ENCODE data around the gene BAZ1A. TPM values are rescaled to one million over a fixed set of nuclear protein-coding genes. Genes with fewer than 3 reads are reported as not detected.

BAZ1A gene
- total and polyA plus RNA-seq, 2 experiments from 2014 or later: 24.2 to 26.8 TPM

DNA sequence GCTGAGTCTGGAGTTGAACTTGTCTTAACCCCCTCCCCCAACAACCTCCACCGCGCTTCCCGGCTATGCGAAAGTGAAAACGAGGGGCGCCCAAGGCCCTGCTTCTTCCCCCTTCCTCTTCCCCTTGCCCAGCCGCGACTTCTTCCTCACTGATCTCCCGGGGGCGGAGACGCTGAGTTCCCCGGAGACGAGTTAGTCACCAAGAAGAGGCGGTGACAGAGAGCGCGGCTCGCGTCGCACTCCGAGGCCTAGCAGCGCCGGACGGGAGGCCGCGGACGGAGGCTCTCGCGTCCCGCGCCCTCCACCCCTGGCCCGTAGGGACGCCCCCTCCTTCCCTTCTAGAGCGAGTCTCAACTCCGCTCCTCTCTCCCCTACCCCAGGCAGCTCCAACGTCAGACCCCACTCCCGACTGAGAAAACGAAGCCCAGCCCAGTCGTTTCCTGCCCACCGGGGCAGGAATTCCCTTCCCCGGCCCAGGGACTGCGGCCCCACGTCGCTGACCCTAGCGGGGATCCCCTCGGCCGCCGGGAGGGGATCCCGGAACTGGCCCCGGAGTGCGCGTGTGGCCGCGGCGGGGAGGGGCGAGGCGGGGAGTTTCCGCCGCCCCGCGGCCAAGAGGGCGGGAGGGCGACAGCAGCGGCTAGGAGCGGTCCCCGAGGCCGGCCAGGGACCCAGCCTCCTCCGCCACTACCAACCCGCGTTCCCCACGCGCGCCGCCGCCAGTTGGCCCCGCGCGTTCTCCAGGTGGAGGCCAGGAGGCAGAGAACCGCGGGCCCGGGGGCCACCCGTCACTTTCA is 1.4 kb downstream of the BAZ1A start:
- ATAC-seq: peak; percentile 68
- DNase-seq (ENCODE audit: low spot score): peak; percentile 89
- peak overlapping the region; percentile 86 for H3K4me2 ChIP-seq
- H3K4me1 ChIP-seq (ENCODE audit: insufficient read depth): peaks cover 5% of the 10 kb centered on the region
- H2AFZ ChIP-seq: peak overlapping the region; percentile 53
- Mint-ChIP-seq H3K4me3 (peak overlapping the region; percentile 85), H3K36me3 (ENCODE audit: low read depth) (peaks cover 3% of the 10 kb centered on the region; the same call in 2 of the 3 replicates), H3K9me3 (no peaks in the 10 kb centered on the region), H3K27me3 (ENCODE audit: insufficient read depth, low read depth, poor library complexity) (peaks cover 16% of the 10 kb centered on the region), H3K4me1 (peaks cover 15% of the 10 kb centered on the region), H3K27ac (peak overlapping the region; percentile 4; the same call in 1 of the 2 replicates)
- H3K27me3 ChIP-seq (ENCODE audit: insufficient read depth): peaks cover 5% of the 10 kb centered on the region; the same call in 1 of the 2 replicates
- no peak overlapping the region; the same call in 1 of the 2 replicates for H3K27ac ChIP-seq (ENCODE audit: low read depth)
- H3K36me3 ChIP-seq (ENCODE audit: insufficient read depth): no peaks in the 10 kb centered on the region
- 0 out of 2 replicates have a peak, but pooled peaks cover 3% of the 10 kb centered on the region for H3F3A ChIP-seq (replicated peaks; ENCODE audit: low read depth)
- H3K9me2 ChIP-seq (ENCODE audit: insufficient read depth): no peaks in the 10 kb centered on the region
- TF ChIP-seq NANOG (IDR thresholded peaks at IDR 0.05; ENCODE audit: borderline replicate concordance) (no peak), ETS1 (IDR thresholded peaks at IDR 0.05) (no peak), POLR2AphosphoS5 (IDR thresholded peaks at IDR 0.05; ENCODE audit: low read depth) (no peak; the same call in 1 of the 2 replicates), CREB1 (CRISPR knock-in tag; IDR thresholded peaks at IDR 0.05; ENCODE audit: low read depth) (no peak), EZH2 (IDR thresholded peaks at IDR 0.05; ENCODE audit: low read depth, unreplicated experiment) (no peak), ZNF114 (CRISPR knock-in tag; IDR thresholded peaks at IDR 0.05) (no peak), JUNB (IDR thresholded peaks at IDR 0.05; ENCODE audit: unreplicated experiment) (no peak), ZNF331 (CRISPR knock-in tag; IDR thresholded peaks at IDR 0.05; ENCODE audit: low read depth) (no peak), CTCF (conservative IDR thresholded peaks at IDR 0.05; ENCODE audit: low read depth in 2 of 2) (no peak), EZH2phosphoT487 (IDR thresholded peaks at IDR 0.05; ENCODE audit: unreplicated experiment) (no peak), STAT1 (IDR thresholded peaks at IDR 0.05; ENCODE audit: unreplicated experiment) (no peak)
- TF ChIP-seq, protein P1, sequence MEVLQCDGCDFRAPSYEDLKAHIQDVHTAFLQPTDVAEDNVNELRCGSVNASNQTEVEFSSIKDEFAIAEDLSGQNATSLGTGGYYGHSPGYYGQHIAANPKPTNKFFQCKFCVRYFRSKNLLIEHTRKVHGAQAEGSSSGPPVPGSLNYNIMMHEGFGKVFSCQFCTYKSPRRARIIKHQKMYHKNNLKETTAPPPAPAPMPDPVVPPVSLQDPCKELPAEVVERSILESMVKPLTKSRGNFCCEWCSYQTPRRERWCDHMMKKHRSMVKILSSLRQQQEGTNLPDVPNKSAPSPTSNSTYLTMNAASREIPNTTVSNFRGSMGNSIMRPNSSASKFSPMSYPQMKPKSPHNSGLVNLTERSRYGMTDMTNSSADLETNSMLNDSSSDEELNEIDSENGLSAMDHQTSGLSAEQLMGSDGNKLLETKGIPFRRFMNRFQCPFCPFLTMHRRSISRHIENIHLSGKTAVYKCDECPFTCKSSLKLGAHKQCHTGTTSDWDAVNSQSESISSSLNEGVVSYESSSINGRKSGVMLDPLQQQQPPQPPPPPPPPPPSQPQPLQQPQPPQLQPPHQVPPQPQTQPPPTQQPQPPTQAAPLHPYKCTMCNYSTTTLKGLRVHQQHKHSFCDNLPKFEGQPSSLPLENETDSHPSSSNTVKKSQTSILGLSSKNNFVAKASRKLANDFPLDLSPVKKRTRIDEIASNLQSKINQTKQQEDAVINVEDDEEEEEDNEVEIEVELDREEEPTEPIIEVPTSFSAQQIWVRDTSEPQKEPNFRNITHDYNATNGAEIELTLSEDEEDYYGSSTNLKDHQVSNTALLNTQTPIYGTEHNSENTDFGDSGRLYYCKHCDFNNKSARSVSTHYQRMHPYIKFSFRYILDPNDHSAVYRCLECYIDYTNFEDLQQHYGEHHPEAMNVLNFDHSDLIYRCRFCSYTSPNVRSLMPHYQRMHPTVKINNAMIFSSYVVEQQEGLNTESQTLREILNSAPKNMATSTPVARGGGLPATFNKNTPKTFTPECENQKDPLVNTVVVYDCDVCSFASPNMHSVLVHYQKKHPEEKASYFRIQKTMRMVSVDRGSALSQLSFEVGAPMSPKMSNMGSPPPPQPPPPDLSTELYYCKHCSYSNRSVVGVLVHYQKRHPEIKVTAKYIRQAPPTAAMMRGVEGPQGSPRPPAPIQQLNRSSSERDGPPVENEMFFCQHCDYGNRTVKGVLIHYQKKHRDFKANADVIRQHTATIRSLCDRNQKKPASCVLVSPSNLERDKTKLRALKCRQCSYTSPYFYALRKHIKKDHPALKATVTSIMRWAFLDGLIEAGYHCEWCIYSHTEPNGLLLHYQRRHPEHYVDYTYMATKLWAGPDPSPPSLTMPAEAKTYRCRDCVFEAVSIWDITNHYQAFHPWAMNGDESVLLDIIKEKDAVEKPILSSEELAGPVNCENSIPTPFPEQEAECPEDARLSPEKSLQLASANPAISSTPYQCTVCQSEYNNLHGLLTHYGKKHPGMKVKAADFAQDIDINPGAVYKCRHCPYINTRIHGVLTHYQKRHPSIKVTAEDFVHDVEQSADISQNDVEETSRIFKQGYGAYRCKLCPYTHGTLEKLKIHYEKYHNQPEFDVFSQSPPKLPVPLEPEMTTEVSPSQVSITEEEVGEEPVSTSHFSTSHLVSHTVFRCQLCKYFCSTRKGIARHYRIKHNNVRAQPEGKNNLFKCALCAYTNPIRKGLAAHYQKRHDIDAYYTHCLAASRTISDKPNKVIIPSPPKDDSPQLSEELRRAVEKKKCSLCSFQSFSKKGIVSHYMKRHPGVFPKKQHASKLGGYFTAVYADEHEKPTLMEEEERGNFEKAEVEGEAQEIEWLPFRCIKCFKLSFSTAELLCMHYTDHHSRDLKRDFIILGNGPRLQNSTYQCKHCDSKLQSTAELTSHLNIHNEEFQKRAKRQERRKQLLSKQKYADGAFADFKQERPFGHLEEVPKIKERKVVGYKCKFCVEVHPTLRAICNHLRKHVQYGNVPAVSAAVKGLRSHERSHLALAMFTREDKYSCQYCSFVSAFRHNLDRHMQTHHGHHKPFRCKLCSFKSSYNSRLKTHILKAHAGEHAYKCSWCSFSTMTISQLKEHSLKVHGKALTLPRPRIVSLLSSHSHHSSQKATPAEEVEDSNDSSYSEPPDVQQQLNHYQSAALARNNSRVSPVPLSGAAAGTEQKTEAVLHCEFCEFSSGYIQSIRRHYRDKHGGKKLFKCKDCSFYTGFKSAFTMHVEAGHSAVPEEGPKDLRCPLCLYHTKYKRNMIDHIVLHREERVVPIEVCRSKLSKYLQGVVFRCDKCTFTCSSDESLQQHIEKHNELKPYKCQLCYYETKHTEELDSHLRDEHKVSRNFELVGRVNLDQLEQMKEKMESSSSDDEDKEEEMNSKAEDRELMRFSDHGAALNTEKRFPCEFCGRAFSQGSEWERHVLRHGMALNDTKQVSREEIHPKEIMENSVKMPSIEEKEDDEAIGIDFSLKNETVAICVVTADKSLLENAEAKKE (CRISPR knock-in tag; IDR thresholded peaks at IDR 0.05): no peak
- TF ChIP-seq, protein P2, sequence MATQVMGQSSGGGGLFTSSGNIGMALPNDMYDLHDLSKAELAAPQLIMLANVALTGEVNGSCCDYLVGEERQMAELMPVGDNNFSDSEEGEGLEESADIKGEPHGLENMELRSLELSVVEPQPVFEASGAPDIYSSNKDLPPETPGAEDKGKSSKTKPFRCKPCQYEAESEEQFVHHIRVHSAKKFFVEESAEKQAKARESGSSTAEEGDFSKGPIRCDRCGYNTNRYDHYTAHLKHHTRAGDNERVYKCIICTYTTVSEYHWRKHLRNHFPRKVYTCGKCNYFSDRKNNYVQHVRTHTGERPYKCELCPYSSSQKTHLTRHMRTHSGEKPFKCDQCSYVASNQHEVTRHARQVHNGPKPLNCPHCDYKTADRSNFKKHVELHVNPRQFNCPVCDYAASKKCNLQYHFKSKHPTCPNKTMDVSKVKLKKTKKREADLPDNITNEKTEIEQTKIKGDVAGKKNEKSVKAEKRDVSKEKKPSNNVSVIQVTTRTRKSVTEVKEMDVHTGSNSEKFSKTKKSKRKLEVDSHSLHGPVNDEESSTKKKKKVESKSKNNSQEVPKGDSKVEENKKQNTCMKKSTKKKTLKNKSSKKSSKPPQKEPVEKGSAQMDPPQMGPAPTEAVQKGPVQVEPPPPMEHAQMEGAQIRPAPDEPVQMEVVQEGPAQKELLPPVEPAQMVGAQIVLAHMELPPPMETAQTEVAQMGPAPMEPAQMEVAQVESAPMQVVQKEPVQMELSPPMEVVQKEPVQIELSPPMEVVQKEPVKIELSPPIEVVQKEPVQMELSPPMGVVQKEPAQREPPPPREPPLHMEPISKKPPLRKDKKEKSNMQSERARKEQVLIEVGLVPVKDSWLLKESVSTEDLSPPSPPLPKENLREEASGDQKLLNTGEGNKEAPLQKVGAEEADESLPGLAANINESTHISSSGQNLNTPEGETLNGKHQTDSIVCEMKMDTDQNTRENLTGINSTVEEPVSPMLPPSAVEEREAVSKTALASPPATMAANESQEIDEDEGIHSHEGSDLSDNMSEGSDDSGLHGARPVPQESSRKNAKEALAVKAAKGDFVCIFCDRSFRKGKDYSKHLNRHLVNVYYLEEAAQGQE (IDR thresholded peaks at IDR 0.05; ENCODE audit: unreplicated experiment): no peak
- peak overlapping the region; percentile 63 for H3K4me3 ChIP-seq
- peaks cover 42% of the 10 kb centered on the region for H3K79me2 ChIP-seq (replicated peaks; ENCODE audit: insufficient read depth)
- H4K20me1 ChIP-seq (replicated peaks; ENCODE audit: insufficient read depth): no peaks in the 10 kb centered on the region
